HuH-7.5 (cell line): ENCODE measurements around the gene PNRC2.
A peak's percentile ranks its signal among the peaks of the same experiment; 100 is the strongest.
"Not testable (repeated sequence)": the region's sequence is repeated elsewhere in the genome, so short reads cannot be mapped to it uniquely, and the experiment has no call there.

ENCODE experiments used
- DNase-seq: peaks from one replicate; pipeline ENCODE4 v3.0.0; 2011; ENCODE audit warnings: low spot score

PNRC2 gene

GRCh38 chr1:23992011-23992410 lies 32.4 kb downstream of the PNRC2 start:
- not testable (repeated sequence) for DNase-seq

DNA sequence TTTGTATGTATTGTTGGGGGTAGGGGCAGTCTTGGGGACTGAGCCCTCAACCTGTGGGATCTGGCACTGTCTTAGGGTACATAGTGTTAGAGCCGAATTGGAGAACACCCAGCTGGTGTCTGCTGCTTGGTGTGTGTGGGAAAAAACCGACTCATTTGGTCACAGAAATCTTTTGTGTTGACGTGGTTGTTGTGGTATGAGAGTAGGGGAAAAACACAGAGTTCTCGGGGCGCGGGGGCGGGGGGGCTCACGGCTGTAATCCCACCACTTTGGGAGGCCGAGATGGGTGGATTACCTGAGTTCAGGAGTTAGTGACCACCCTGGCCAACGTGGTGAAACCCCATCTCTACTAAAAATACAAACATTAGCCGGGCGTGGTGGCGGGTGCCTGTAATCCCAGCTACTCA lies 35.8 kb downstream of the PNRC2 start:
- no peak for DNase-seq

- no peak for DNase-seq
Measured at GRCh38 chr1:23996700-23997229, 37.1 kb downstream of the PNRC2 start.

- DNase-seq = no peak
Measured at GRCh38 chr1:23997812-23998211, 38.2 kb downstream of the PNRC2 start.

- DNase-seq = no peak
Measured at GRCh38 chr1:23999156-23999671, 39.6 kb downstream of the PNRC2 start.

- no peak for DNase-seq
Measured at GRCh38 chr1:24002695-24003094, 43.1 kb downstream of the PNRC2 start.

GRCh38 chr1:24003331-24003972 lies 43.8 kb downstream of the PNRC2 start:
- DNase-seq = peak; percentile 43

DNA sequence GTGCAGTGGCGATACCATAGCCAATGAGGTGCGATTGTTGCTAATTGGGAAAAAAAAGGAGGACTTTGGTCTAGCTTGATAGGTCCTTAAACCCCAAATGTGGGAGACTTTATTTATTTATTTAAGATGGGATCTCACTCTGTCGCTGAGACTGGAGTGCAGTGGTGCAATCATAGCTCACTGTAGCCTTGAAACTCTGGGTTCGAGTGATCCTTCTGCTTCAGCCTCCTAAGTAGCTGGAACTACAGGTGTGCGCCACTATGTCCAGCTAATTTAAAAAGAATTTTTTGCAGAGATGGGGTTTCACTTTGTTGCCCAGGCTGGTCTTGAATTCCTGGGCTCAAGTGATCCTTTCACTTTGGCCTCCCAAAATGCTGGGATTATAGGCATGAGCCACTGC lies 44.5 kb downstream of the PNRC2 start:
- DNase-seq = no peak

- DNase-seq = no peak
Measured at GRCh38 chr1:24005163-24005562, 45.5 kb downstream of the PNRC2 start.

DNA sequence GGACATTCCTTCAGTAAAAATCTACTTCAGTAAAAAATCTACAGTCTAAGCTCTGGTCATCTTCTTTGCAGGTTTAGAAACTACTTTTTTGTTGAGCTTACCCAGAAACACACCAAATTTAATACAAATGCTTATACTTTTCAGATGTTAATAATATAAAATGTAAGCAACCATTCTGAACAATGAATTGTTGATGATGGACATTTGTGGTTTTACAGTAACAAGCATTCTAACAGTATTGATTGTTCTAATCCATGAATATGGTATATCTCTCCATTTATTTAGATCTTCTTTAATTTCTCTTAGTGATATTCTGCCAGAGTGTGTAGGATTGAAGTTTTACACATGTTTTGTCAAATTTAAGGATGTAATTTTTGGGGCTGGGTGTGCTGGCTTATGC lies 47.5 kb downstream of the PNRC2 start:
- DNase-seq = no peak

DNA sequence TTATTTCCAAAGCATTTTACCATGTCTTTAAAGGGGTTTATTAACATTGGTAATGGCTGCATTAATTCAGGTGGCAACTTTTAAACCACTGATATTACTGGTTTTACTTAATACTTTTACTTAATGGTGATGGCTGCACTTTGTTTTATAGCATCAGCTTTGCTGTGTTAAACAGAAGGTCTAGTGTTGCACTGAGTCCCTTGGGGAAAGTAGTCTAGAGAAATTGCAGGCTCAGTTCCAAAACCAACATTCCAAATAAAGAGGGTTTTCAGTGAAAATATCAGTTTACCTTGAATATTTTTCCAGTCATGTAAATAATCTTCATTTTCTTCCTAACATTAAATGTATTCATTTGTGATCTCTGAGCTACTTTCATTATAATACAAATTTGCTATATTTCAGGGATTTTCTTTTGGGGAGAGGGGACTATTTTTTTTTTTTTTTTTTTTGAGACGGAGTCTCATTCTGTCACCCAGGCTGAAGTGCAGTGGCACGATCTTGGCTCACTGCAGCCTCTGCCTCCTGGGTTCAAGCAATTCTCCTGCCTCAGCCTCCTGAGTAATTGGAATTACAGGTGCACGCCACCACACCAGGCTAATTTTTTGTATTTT lies 49.1 kb downstream of the PNRC2 start:
- not testable (repeated sequence) for DNase-seq

GRCh38 chr1:24009406-24009805 lies 49.8 kb downstream of the PNRC2 start:
- no peak for DNase-seq

- DNase-seq = no peak
Measured at GRCh38 chr1:24010650-24011049, 51.0 kb downstream of the PNRC2 start.

- DNase-seq = not testable (repeated sequence)
Measured at GRCh38 chr1:24012878-24013277, 53.2 kb downstream of the PNRC2 start.
